Dermis microvascular lymphatic vessel endothelial cell (primary cell): ENCODE data around the gene RPS6KL1. TPM values are rescaled to one million over a fixed set of nuclear protein-coding genes. Genes with fewer than 3 reads are reported as not detected.

Experiments used
- DNase-seq, 2 donors: peaks; one replicate each; pipeline versions ENCODE4 v3.0.0 to v3.0.0-alpha.2; 2010; ENCODE audit warnings: low read depth in 2 of 2
- total RNA-seq: library from RNA; depleted of rRNA; stranded (reverse); fragments of >200 nt; gene quantifications from 2 replicates; pipeline ENCODE4 v1.2.1, GENCODE V29; 2014

The RPS6KL1 gene
- total RNA-seq, 1 donor from 2014 or later, result 5.6 TPM

DNA sequence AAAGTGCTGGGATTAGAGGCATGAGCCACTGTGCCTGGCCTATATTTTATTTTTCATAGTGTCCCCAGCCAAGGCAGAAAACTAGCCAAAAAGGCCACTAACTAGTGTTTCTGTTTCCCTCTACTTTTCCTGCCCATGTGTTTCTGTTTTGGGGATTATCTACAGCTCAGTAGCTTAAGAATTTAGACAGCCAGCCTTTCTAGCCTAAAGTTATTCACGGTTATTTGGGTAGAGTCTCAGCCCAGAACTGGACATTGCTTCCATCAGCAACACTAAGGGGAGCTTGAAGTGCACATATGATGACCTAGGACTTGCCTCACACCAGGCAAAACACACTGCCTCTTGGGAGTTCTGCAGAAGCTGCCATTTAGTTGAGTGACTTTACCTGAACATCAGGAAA is 65.0 kb downstream of the RPS6KL1 start:
- DNase-seq, result no peak

DNA sequence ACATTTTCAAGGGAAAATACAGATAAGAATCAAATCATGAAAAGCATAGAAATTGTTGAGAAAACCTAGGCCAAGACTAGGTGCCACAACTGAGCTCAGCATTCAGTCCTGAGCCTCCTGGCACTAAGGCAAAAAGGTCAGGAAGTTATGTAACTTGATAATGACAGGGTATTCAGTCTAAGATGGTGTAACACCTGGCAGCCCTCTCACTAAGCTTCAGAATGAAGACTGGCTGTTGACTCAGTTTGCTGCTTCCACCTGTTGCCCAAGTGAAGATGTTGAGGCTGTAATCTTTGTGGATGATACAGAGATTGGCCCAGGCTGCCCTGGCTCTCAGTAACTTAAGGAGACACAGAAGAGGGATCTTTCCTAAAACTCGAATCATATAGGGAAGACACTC is 66.7 kb downstream of the RPS6KL1 start:
- no peak for DNase-seq

DNA sequence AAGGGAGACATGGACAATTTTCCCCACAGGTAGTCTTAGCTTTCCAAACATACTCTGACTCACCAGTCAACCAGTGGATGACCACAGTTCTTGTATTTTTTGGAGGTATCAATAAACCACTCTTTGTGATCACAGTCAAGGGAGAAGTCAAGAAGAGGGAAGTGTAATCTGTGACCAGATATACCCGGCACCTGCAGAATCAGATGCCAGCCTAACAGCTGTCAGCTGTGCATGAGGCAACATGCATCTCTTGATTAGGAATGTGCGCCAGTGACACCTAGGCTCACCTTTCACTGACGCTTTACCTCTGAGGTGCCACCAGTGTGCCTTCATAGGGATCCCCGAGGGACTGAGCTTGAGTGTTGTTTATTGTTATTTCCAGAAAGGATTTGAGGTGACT is 67.1 kb downstream of the RPS6KL1 start:
- no peak for DNase-seq

DNA sequence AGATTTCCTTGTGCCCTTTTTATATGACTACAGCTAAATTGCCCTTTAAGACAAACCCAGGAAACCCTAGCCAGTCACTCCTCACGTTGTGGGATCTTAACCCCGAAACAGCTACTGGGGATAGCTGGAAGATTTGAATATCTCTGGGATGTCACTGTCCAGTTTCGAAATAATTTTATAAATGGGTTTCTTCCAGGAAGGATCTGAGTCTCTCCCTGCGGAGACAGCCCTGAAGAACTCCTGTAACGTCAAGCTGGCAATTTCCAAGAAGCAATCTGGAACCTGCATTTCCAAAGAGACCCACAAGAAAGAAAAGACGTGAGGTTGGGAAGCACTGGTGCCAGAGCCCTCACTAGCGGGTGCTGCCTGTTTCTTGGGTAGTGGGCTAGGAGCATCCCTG is 68.0 kb downstream of the RPS6KL1 start:
- DNase-seq, result no peak

Other genes with a start within 250 kb of the RPS6KL1 start
- 21.8 and 26.6 TPM in 2 replicates for gene AREL1, start 210.2 kb downstream of the RPS6KL1 start, total RNA-seq
- gene FCF1, start 210.1 kb downstream of the RPS6KL1 start, total RNA-seq, result 14.4 and 15.7 TPM in 2 replicates
- 14.5 and 21.0 TPM in 2 replicates for gene YLPM1, start 159.9 kb downstream of the RPS6KL1 start, total RNA-seq
- not detected in 2 replicates for gene PROX2, start 47.1 kb downstream of the RPS6KL1 start, total RNA-seq
- gene DLST, start 41.3 kb downstream of the RPS6KL1 start, total RNA-seq, result 41.5 and 49.9 TPM in 2 replicates
- gene PGF, start 32.3 kb upstream of the RPS6KL1 start, total RNA-seq, result 34.1 and 44.8 TPM in 2 replicates
- 37.2 and 70.8 TPM in 2 replicates for gene EIF2B2, start 79.7 kb upstream of the RPS6KL1 start, total RNA-seq
- gene MLH3, start 128.2 kb upstream of the RPS6KL1 start, total RNA-seq, result 9.6 and 13.1 TPM in 2 replicates
- 3.3 and 7.4 TPM in 2 replicates for gene ACYP1, start 140.8 kb upstream of the RPS6KL1 start, total RNA-seq
- gene ZC2HC1C, start 146.4 kb upstream of the RPS6KL1 start, total RNA-seq, result 0.38 and 0.51 TPM in 2 replicates
- 29.5 TPM in 2 replicates for gene NEK9, start 203.8 kb upstream of the RPS6KL1 start, total RNA-seq